Limb (tissue), 2 donors: Measurements from ENCODE around the gene PPP2R5E.

Experiments
- DNase-seq, 2 donors: peaks; one replicate each; pipeline ENCODE4 v3.0.0-alpha.2; 2016; ENCODE audit errors: extremely low spot score in 2 of 2

The PPP2R5E gene

DNA sequence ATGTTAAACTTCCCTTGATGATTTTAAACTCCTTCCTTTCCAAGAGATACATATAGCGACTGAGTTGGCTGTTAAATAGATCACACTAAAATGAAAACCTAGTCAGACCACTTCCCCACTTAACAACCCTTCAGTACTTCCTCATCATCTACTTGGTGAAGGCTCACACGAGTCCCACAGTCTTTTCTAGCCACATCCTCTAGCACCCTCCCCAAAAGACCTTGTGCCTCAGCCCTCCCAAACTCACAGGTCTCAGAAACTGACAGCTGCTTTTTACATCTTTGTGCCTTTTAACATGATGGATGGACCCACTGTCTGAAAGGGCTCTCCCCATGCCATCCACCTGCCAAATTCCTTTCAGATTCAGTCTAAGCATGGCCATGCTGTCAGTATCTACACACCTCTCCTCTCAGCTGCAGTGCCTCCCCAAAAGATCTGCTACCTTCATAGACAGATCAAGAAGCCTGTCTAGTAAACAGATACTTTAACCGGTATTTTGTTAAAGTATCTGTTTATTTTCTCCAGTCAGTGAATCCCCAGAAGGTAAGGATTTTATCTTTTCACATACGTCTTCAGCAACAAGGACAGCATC is 159.3 kb downstream of the PPP2R5E start:
- no peak for DNase-seq

GRCh38 chr14:63378444-63378843 is 164.7 kb downstream of the PPP2R5E start:
- no peak for DNase-seq

GRCh38 chr14:63375769-63376168 is 167.4 kb downstream of the PPP2R5E start:
- DNase-seq = no peak

GRCh38 chr14:63371613-63372012 is 171.6 kb downstream of the PPP2R5E start:
- DNase-seq = peak in 1 of 2 donors; percentile 24

DNA sequence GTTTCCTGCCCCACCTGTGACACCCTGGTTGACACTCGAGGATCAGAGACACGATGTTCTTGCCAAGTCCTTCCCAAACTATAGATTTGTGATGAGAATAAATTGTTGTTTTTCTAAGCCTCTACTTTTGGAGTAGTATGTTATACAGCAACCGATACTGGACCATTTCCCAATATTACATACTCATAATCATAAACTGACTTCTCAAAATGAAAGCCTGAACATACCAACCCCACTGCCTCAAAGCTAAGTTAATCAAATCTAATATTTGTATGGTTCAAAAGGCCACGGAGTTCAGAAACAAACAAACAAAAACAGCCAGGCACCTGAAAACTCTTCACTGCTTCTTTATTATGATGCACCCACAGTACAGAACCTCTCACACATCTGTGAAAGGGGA is 172.1 kb downstream of the PPP2R5E start:
- DNase-seq = no peak

GRCh38 chr14:63367742-63368364 is 175.3 kb downstream of the PPP2R5E start:
- no peak for DNase-seq

DNA sequence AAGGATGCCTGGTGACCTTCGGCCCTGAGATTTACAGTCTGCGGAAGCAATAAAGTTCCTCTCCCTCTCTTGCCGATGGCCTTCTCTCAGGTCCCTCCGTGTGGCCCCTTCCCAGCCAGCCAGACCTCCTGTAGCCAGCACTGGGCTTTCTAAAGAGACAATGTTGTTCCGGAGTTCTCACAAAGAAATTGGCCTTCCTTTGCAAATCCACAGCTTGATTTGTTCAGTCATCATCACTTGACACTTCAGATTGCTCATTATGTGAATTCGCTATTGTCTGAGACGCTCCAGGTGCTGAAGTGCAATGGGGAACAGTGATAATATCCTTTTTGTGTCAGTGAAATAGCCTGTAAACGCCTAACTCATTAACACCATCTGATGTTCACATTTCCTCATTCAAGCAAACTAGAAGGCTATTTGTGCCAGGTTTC is 180.8 kb downstream of the PPP2R5E start:
- DNase-seq = peak in 1 of 2 donors; percentile 29

GRCh38 chr14:63361790-63362189 is 181.4 kb downstream of the PPP2R5E start:
- no peak for DNase-seq

- DNase-seq = no peak
Measured at GRCh38 chr14:63357841-63358240, 185.3 kb downstream of the PPP2R5E start.

GRCh38 chr14:63345826-63346225 is 197.4 kb downstream of the PPP2R5E start:
- no peak for DNase-seq

- no peak for DNase-seq
Measured at GRCh38 chr14:63344336-63344735, 198.8 kb downstream of the PPP2R5E start.

- DNase-seq = peak in 1 of 2 donors; percentile 40
Measured at GRCh38 chr14:63343878-63344277, 199.3 kb downstream of the PPP2R5E start.

DNA sequence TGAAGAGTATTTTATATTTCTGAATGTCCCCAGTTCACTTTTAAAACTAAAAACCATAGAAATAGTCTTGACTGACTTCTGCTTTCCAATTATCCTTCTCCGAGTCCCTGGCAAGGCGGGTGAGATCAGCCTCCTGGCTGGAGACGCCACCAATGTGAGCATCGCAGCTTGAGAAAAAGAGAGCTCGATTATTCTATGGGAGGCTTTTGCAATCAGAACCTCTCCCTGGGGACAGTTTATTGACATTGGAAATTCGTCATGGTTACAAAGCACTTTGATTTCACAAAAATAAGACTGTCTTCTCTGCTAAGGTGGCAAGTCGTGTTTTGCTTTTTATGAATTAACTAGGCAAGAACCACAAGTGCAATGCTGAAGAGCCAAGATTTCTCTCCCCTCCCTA is 200.8 kb downstream of the PPP2R5E start:
- no peak for DNase-seq

DNA sequence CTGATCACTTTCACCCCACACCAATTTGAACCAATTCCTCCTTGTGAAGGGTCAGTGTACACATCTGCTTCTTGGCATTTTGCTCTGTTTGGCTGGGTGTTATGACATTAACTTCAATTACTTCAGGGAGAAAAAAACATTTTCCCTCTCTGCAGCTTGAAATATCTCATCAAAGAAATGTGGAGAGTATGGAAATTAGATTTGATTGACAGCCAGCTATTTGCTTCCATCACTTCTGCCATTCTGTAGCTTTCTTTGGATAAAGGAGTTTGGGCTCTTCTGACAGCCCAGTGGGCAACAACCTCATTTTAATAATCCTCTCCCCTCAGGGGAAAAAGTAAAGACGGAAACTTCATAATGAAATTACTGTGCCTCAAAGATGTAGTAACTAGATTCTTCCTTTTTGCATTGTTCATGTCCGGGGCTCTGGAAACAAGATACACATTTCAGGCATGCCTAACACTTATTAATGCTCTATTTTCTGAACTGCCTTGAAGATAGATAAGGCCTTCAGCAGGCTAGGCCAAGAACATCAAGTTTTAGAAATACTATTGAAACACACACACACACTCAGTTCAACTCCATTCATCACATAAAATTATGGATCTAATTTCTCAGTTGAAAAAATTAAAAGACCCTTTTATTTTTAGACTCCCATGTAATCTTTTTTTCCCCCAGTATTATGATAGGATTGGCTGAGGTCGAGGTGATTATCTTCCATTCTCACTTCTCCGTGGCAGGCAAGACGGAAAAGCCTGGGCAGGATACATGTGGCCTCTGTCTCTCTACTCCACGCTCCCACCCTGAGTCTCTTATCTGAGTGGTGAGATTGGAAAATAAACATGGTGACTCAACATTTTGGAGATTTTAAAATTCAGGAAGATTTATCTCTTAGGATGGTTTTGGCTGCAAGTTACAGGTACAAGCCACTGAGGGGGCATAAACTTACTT is 214.1 kb downstream of the PPP2R5E start:
- no peak for DNase-seq

DNA sequence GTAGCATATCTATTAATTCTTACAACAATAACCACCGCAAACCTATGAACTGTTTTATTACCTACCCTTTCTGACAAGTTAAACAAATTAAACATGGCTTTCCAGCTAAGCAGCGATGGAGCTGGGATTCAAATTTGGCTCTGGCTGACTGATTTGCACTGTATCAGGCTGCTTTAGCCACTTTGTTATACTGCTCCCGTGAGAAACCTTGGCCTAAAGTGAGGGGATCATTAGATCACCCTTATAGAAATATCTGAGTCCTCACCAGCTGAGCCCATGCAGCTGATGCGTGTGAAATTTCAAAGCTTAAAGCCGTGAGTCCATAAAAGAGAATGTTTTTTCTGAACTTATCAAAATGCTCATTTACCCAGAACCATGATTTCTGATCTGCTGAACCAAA is 216.3 kb downstream of the PPP2R5E start:
- no peak for DNase-seq

DNA sequence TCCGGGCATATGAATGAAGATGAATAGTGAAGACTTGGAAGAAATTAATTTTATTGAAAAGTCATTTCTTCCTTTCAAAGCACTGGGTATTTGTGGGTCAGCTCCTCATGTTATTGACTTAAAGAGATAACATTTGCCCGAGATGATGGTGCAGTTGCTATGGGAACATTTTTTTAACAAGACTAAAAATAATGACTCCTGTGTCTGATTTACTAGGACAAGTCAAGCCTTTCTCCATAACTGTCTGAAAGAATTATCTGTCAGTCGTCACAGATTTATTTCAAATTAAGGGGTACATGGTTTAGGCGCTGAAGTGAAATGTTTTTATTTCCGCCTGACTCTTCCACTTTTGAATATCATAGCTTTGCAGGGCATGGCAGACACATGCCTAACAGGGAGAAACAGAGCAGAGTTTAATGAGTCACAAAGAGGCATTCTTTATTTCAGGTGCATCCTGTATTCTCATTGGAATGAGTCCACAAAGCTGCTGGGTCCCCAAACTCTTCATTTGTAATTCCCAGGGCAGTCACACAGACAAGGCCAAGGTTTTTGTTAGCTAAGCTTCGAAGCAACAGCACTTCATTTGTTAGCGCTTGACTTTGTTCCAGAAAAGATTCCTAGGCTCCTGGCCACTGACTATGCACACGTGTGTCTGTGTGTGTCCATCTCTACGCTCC is 220.1 kb downstream of the PPP2R5E start:
- peak in 1 of 2 donors; percentile 41 for DNase-seq

- no peak for DNase-seq
Measured at GRCh38 chr14:63322472-63322871, 220.7 kb downstream of the PPP2R5E start.
